DOHH2 (cell line): ENCODE data around the gene PAIP1.

Experiments used
- H3F3A ChIP-seq: fragments of 200-600 bp; sonication (generic), shearing (Covaris generic); 2 replicates; pipeline ENCODE4 v1.6.0; 2016; ENCODE audit warnings: antibody characterized with exemption, mild to moderate bottlenecking; ENCODE audit not compliant: control insufficient read depth, insufficient read depth
- H3K27ac ChIP-seq: fragments of 200-600 bp; sonication (generic); 2 replicates; pipeline ENCODE4 v1.5.1; 2014; ENCODE audit warnings: low read depth, mild to moderate bottlenecking, low read length, moderate library complexity
- H3K27me3 ChIP-seq: fragments of 200-600 bp; sonication (generic); 2 replicates; pipeline ENCODE4 v1.6.1; 2014; ENCODE audit warnings: mild to moderate bottlenecking, low read length, mixed read lengths; ENCODE audit not compliant: control insufficient read depth
- H3K36me3 ChIP-seq: fragments of 200-600 bp; sonication (generic); 2 replicates; pipeline ENCODE4 v1.6.1; 2014; ENCODE audit warnings: mild to moderate bottlenecking, low read length, moderate library complexity, mixed read lengths; ENCODE audit not compliant: control insufficient read depth
- H3K4me1 ChIP-seq: fragments of 200-600 bp; sonication (generic); 2 replicates; pipeline ENCODE4 v1.6.1; 2014; ENCODE audit warnings: mild to moderate bottlenecking, low read length, mixed read lengths; ENCODE audit not compliant: control insufficient read depth
- H3K4me2 ChIP-seq: fragments of 200-600 bp; sonication (generic); 2 replicates; pipeline ENCODE4 v1.6.0; 2014; ENCODE audit warnings: mild to moderate bottlenecking, low read length, moderate library complexity
- H3K4me3 ChIP-seq: fragments of 200-600 bp; sonication (generic); 2 replicates; pipeline ENCODE4 v1.5.1; 2014; ENCODE audit warnings: mild to moderate bottlenecking, low read length, mixed read lengths
- H3K79me2 ChIP-seq: fragments of 200-600 bp; sonication (generic); 2 replicates; pipeline ENCODE4 v1.6.1; 2014; ENCODE audit warnings: mild to moderate bottlenecking, low read length, mixed read lengths; ENCODE audit not compliant: control insufficient read depth
- H3K9me2 ChIP-seq: fragments of 200-600 bp; sonication (generic); replicated peaks from 2 replicates; pipeline ENCODE4 v1.6.1; 2014; ENCODE audit warnings: mild to moderate bottlenecking, low read length, mixed read lengths; ENCODE audit not compliant: control insufficient read depth
- H3K9me3 ChIP-seq: fragments of 200-600 bp; sonication (generic); 2 replicates; pipeline ENCODE4 v1.6.1; 2014; ENCODE audit warnings: antibody characterized with exemption, low read length, mixed read lengths; ENCODE audit not compliant: control insufficient read depth, insufficient read depth
- H4K20me1 ChIP-seq: fragments of 200-600 bp; sonication (generic); 2 replicates; pipeline ENCODE4 v1.6.0; 2014; ENCODE audit warnings: low read depth, mild to moderate bottlenecking, antibody characterized with exemption, low read length, moderate library complexity; ENCODE audit not compliant: control insufficient read depth, insufficient read depth
- CTCF ChIP-seq: fragments of 200-600 bp; sonication (generic); IDR thresholded peaks from one replicate; pipeline ENCODE4 v1.5.1; 2014; ENCODE audit warnings: antibody characterized with exemption, mild to moderate bottlenecking, low read depth, low read length; ENCODE audit not compliant: poor library complexity, severe bottlenecking
- EZH2phosphoT487 ChIP-seq: fragments of 200-600 bp; sonication (generic); IDR thresholded peaks from 2 replicates; pipeline ENCODE4 v1.6.1; 2017; ENCODE audit warnings: borderline replicate concordance, mild to moderate bottlenecking, antibody characterized with exemption, low read length, moderate library complexity, mixed read lengths

Gene PAIP1

DNA sequence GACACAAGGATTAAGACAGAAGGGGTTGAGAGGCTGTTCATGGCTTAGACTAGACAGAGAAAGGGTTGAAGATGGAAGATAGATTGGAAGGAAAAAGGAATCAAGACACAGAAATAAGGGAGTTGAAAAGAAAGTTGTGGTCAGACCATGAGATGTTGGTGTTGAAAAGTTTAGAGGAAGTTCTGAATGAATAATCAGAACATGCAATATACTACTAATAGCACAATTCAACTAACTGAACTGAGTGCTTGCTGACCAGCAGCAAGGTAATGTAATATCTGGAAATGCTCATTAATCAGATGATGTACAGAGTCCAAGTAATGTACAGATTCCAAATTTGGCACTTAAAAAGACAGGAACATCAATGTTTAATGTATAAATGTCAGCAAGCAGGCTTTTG is 35.5 kb upstream of the PAIP1 start:
- Histone ChIP-seq H3K9me2 (no peaks in the 10 kb centered on the region), H3K4me3 (no peak overlapping the region), H3K27ac (no peak overlapping the region), H3K4me2 (no peak overlapping the region), H3F3A (no peaks in the 10 kb centered on the region), H3K4me1 (no peaks in the 10 kb centered on the region), H4K20me1 (no peaks in the 10 kb centered on the region), H3K27me3 (no peaks in the 10 kb centered on the region), H3K36me3 (peaks cover 11% of the 10 kb centered on the region), H3K79me2 (0 out of 2 replicates have a peak, but pooled peaks cover 2% of the 10 kb centered on the region), H3K9me3 (no peaks in the 10 kb centered on the region)
- no peak for TF ChIP-seq EZH2phosphoT487

- H3K36me3 ChIP-seq: peaks cover 13% of the 10 kb centered on the region; the same call in 1 of the 2 replicates
- no peak overlapping the region for H3K27ac ChIP-seq
- no peaks in the 10 kb centered on the region for H3K27me3 ChIP-seq
- H3K9me2 ChIP-seq: no peaks in the 10 kb centered on the region
- no peak for TF ChIP-seq EZH2phosphoT487
- TF ChIP-seq CTCF: no peak
- no peak overlapping the region for H3K4me3 ChIP-seq
- H3K4me2 ChIP-seq: no peak overlapping the region
- H3K79me2 ChIP-seq: no peaks in the 10 kb centered on the region
- H3K9me3 ChIP-seq: no peaks in the 10 kb centered on the region
- no peaks in the 10 kb centered on the region for H3K4me1 ChIP-seq
- H3F3A ChIP-seq: no peaks in the 10 kb centered on the region
- no peaks in the 10 kb centered on the region for H4K20me1 ChIP-seq
These were observed 33.8 kb upstream of the PAIP1 start for GRCh38 chr5:43590700-43591099.

GRCh38 chr5:43589310-43589709 is 32.4 kb upstream of the PAIP1 start:
- Histone ChIP-seq H3K4me3 (no peak overlapping the region), H3K27ac (no peak overlapping the region), H3K4me2 (no peak overlapping the region), H4K20me1 (no peaks in the 10 kb centered on the region), H3K79me2 (0 out of 2 replicates have a peak, but pooled peaks cover 2% of the 10 kb centered on the region), H3K36me3 (peaks cover 12% of the 10 kb centered on the region; the same call in 1 of the 2 replicates), H3K9me2 (no peaks in the 10 kb centered on the region), H3K9me3 (no peaks in the 10 kb centered on the region), H3K27me3 (no peaks in the 10 kb centered on the region), H3F3A (no peaks in the 10 kb centered on the region), H3K4me1 (no peaks in the 10 kb centered on the region)
- TF ChIP-seq CTCF (no peak), EZH2phosphoT487 (no peak)

DNA sequence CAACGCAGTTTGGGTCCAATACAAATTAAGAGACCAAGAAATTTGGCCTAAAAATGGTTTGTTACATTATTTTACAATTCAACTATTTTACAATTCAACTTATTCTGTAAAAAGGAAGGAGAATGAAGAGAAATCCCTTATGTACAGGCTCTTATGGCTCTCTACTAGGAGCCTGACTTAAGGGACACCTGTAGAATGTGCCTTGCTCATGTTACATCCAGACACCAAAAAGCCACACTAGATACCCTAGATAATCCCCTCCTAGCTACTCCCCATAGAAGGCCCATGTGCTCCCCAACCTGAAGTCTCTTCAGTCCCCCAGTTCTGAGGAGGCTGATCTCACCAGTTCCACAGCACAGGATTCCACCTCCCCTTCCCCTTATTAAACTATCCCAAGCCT is 32.0 kb upstream of the PAIP1 start:
- no peaks in the 10 kb centered on the region for H3K27me3 ChIP-seq
- H3K36me3 ChIP-seq: peaks cover 12% of the 10 kb centered on the region; the same call in 1 of the 2 replicates
- no peaks in the 10 kb centered on the region for H3F3A ChIP-seq
- H3K27ac ChIP-seq: no peak overlapping the region
- 0 out of 2 replicates have a peak, but pooled peaks cover 2% of the 10 kb centered on the region for H3K79me2 ChIP-seq
- H4K20me1 ChIP-seq: no peaks in the 10 kb centered on the region
- no peaks in the 10 kb centered on the region for H3K4me1 ChIP-seq
- H3K9me3 ChIP-seq: no peaks in the 10 kb centered on the region
- no peak overlapping the region for H3K4me3 ChIP-seq
- no peak overlapping the region for H3K4me2 ChIP-seq
- H3K9me2 ChIP-seq: no peaks in the 10 kb centered on the region
- no peak for TF ChIP-seq CTCF
